ENCODE results near the gene NINL. TPM values are rescaled to one million over a fixed set of nuclear protein-coding genes. Genes with fewer than 3 reads are reported as not detected.
"Not testable (repeated sequence)": the region's sequence is repeated elsewhere in the genome, so short reads cannot be mapped to it uniquely, and the experiment has no call there.

Gene NINL
- total RNA-seq, 1 donor from 2014 or later, result 1.8 TPM

DNA sequence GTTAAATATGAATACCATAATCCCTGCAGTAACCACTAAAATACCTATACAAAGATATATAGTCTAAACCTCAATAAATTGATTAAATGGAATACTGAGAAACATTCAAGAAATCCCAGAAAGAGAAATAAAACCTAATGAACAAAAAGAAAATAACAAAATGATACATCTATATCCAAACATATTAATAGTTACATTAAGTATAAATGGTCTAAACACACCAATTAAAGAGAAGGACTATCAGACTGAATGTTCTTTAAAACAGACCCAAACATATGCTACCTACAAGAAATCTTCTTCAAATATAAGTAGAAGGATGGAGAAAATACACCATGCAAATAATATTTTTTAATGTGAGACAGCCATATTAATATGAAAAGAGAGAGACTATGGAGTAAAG lies 22.0 kb downstream of the NINL start:
- Mint-ChIP-seq H3K27ac (no peak overlapping the region), H3K27me3 (no peaks in the 10 kb centered on the region), H3K9me3 (no peaks in the 10 kb centered on the region), H3K36me3 (ENCODE audit: low read depth) (no peaks in the 10 kb centered on the region), H3K4me3 (no peak overlapping the region), H3K4me1 (no peaks in the 10 kb centered on the region)
- ATAC-seq (ENCODE audit: low read depth) (no peak), DNase-seq (no peak)
- TF ChIP-seq CTCF (IDR thresholded peaks at IDR 0.05), result no peak
- ChIA-PET CTCF (no interaction called here), POLR2A (no interaction called here)
- intact Hi-C loops (cut with micrococcal nuclease), result no loop called here

DNA sequence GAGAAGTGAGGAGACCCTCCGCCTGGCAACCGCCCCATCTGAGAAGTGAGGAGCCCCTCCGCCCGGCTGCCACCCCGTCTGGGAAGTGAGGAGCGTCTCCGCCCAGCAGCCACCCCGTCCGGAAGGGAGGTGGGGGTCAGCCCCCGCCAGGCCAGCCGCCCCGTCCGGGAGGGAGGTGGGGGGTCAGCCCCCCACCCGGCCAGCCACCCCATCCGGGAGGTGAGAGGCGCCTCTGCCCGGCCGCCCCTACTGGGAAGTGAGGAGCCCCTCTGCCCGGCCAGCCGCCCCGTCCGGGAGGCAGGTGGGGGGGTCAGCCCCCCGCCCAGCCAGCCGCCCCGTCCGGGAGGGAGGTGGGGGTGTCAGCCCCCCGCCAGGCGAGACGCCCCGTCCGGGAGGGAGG lies 23.6 kb downstream of the NINL start:
- DNase-seq; H3K27me3 Mint-ChIP-seq; H3K4me1 Mint-ChIP-seq; CTCF ChIA-PET; H3K9me3 Mint-ChIP-seq; H3K36me3 Mint-ChIP-seq (ENCODE audit: low read depth); H3K4me3 Mint-ChIP-seq; POLR2A ChIA-PET; intact Hi-C loops (cut with micrococcal nuclease); ATAC-seq (ENCODE audit: low read depth); H3K27ac Mint-ChIP-seq: not testable (repeated sequence)

- intact Hi-C loops (cut with micrococcal nuclease), result no loop called here
- no peak overlapping the region for H3K27ac Mint-ChIP-seq
- H3K9me3 Mint-ChIP-seq, result no peaks in the 10 kb centered on the region
- TF ChIP-seq CTCF (IDR thresholded peaks at IDR 0.05), result no peak
- peaks cover 3% of the 10 kb centered on the region for H3K27me3 Mint-ChIP-seq
- ATAC-seq (ENCODE audit: low read depth) (no peak), DNase-seq (no peak)
- H3K4me3 Mint-ChIP-seq, result no peak overlapping the region
- no peaks in the 10 kb centered on the region for H3K36me3 Mint-ChIP-seq (ENCODE audit: low read depth)
- ChIA-PET POLR2A (no interaction called here), CTCF (no interaction called here)
- no peaks in the 10 kb centered on the region for H3K4me1 Mint-ChIP-seq
Observed at GRCh38 chr20:25553819-25554296, 31.5 kb downstream of the NINL start.

- no peak overlapping the region for H3K27ac Mint-ChIP-seq
- no peak for ATAC-seq (ENCODE audit: low read depth)
- peaks cover 3% of the 10 kb centered on the region for H3K27me3 Mint-ChIP-seq
- POLR2A ChIA-PET, result no interaction called here
- no peaks in the 10 kb centered on the region for H3K36me3 Mint-ChIP-seq (ENCODE audit: low read depth)
- CTCF ChIA-PET, result no interaction called here
- no peak for DNase-seq
- no peak overlapping the region for H3K4me3 Mint-ChIP-seq
- H3K9me3 Mint-ChIP-seq, result no peaks in the 10 kb centered on the region
- no peak for TF ChIP-seq CTCF (IDR thresholded peaks at IDR 0.05)
- H3K4me1 Mint-ChIP-seq, result no peaks in the 10 kb centered on the region
- intact Hi-C loops (cut with micrococcal nuclease), result no loop called here
Observed at GRCh38 chr20:25552977-25553376, 32.4 kb downstream of the NINL start.

- Mint-ChIP-seq H3K27me3 (peaks cover 3% of the 10 kb centered on the region), H3K27ac (no peak overlapping the region), H3K4me3 (no peak overlapping the region), H3K36me3 (ENCODE audit: low read depth) (no peaks in the 10 kb centered on the region), H3K4me1 (no peaks in the 10 kb centered on the region), H3K9me3 (no peaks in the 10 kb centered on the region)
- intact Hi-C loops (cut with micrococcal nuclease), result no loop called here
- no peak for DNase-seq
- no peak for TF ChIP-seq CTCF (IDR thresholded peaks at IDR 0.05)
- ChIA-PET POLR2A (no interaction called here), CTCF (no interaction called here)
- no peak for ATAC-seq (ENCODE audit: low read depth)
Observed at GRCh38 chr20:25551413-25552215, 33.7 kb downstream of the NINL start.

GRCh38 chr20:25550645-25551337 lies 34.5 kb downstream of the NINL start:
- CTCF ChIA-PET; H3K4me3 Mint-ChIP-seq; H3K27me3 Mint-ChIP-seq; H3K4me1 Mint-ChIP-seq; H3K9me3 Mint-ChIP-seq; POLR2A ChIA-PET; H3K27ac Mint-ChIP-seq; H3K36me3 Mint-ChIP-seq (ENCODE audit: low read depth); DNase-seq; intact Hi-C loops (cut with micrococcal nuclease); ATAC-seq (ENCODE audit: low read depth): not testable (repeated sequence)
